ENCODE measurements around the gene PAX6.
"Not testable (repeated sequence)": the region's sequence is repeated elsewhere in the genome, so short reads cannot be mapped to it uniquely, and the experiment has no call there.

PAX6 gene

DNA sequence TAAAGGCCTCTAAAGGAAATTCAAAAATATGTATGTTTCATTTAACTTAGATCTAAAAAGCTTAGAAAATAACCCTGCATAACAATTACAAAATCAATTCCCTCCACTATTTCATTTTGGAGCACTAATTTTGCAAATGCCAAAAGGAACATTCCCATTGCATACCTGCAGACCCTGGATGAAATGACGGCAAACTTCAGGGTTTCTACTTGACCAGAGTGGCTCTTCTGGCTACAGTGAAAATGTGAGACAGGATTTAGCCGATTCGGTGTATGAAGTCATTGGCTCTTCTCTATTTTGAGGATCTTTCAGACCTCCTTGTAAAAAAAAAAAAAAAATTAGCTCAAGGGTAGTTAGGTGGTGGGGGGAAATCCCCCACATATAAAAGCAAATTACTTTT is 44.1 kb downstream of the PAX6 start:
- TF ChIP-seq, protein P1, sequence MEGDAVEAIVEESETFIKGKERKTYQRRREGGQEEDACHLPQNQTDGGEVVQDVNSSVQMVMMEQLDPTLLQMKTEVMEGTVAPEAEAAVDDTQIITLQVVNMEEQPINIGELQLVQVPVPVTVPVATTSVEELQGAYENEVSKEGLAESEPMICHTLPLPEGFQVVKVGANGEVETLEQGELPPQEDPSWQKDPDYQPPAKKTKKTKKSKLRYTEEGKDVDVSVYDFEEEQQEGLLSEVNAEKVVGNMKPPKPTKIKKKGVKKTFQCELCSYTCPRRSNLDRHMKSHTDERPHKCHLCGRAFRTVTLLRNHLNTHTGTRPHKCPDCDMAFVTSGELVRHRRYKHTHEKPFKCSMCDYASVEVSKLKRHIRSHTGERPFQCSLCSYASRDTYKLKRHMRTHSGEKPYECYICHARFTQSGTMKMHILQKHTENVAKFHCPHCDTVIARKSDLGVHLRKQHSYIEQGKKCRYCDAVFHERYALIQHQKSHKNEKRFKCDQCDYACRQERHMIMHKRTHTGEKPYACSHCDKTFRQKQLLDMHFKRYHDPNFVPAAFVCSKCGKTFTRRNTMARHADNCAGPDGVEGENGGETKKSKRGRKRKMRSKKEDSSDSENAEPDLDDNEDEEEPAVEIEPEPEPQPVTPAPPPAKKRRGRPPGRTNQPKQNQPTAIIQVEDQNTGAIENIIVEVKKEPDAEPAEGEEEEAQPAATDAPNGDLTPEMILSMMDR (IDR thresholded peaks at IDR 0.05; ENCODE audit: extremely low read depth, missing control alignments), result no peak
- DNase-seq (ENCODE audit: low spot score), result no peak

DNA sequence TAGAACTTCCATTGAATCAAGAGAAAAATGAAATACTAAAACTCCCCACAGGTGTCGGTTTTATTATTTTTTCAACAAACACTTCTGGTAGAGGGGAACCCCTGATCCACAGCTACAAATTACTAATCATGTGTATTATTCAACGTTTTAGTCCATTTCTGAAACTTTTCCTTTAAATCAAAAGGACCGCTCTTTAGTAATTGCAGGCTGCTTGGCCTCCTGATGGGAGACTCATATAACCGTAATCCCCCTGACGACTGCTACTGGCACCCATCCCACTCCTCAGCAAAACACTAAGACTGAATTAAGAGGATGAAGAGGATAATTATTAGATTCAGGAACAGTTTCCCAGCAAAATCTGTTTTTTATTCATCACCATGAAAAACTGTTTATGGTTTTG is 46.4 kb downstream of the PAX6 start:
- no peak for DNase-seq (ENCODE audit: low spot score)
- TF ChIP-seq, protein P1 (IDR thresholded peaks at IDR 0.05; ENCODE audit: extremely low read depth, missing control alignments), result no peak

DNA sequence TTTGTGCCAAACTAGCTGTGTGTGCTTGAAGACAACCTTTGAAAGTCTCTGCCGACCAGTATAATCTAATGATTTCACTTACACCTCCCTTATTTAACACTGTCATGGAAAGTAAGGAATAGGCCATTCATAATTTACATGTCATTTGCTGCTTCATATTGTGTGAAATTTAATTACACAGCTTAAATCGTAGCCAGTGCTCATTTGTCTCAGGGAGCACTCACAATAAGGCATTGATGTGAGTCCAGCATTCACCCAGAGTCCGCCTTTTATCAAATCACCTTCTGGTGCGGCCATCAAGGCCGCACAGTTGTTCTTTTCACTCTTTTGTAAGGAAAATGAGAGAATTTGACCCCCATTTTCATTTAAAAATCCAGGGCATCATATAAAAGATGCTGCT is 46.9 kb downstream of the PAX6 start:
- TF ChIP-seq, protein P1 (IDR thresholded peaks at IDR 0.05; ENCODE audit: extremely low read depth, missing control alignments), result no peak
- no peak for DNase-seq (ENCODE audit: low spot score)

DNA sequence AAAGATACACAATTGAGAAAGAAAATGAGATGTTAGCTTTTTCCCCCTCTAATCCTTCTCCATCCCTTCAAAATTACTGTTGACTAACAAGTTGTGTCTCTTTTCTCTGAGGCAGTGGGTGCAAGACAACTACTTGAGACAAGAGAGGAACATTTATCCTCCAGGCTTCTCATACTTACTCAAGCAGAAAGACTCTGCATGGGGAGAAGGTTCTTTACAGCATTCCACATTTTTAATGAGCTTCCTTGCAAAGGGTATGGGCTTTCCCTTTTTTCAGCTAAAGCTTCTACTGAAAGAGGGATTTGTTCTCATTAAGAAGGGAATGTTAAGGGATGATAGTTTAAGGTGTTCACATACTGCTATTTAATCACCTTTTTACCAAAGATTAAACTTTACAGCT is 47.8 kb downstream of the PAX6 start:
- no peak for DNase-seq (ENCODE audit: low spot score)

DNA sequence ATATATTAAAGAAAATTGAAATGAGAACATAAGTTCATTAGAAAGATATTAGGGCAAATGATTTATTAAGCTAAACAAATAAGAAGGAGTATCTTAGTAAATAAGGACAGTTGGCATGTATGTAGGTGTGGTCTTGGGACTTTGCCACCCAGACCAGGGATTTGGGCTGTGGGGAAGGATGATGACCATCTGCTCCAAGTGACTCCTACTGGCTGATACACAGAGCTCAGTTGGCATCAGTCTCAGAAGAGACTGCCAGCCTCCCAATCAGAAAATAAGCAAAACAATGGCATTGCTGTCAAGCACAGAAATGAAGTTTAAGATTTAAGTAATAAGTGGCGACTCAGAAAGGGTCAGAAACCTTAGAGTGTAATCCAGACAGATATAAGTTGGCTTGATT is 49.5 kb downstream of the PAX6 start:
- TF ChIP-seq, protein P1 (IDR thresholded peaks at IDR 0.05; ENCODE audit: extremely low read depth, missing control alignments), result no peak
- no peak for DNase-seq (ENCODE audit: low spot score)

More for the DNA sequence above, 47.8 kb downstream of the PAX6 start:
- TF ChIP-seq, protein P1 (IDR thresholded peaks at IDR 0.05; ENCODE audit: extremely low read depth, missing control alignments), result no peak

DNA sequence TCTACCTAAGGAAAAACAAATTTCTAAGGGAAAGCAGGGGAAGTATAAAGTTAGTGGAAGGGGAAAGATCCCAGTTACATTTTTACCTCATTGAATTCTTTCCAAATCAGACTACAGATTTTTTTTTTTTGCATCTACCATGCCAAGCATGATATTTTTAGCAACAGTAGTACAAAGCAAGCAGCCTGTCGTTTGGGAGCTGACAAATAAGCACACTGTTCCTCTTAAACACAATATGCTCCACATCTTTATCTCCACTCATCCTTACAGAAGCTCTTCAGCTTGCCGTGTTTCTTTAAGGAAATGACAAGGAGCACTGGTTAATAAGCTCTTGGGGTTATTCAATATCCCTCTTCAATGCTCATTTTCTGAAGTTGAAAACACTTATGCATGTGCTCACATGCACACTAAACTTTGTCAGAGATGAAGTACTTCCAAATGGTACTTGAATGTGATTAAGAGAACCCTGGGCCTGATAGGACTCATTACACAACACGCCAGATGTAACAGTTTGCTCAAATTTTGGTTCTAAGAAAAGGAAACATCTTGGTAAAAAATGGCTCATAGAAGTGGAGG is 53.8 kb downstream of the PAX6 start:
- DNase-seq (ENCODE audit: low spot score), result no peak

DNA sequence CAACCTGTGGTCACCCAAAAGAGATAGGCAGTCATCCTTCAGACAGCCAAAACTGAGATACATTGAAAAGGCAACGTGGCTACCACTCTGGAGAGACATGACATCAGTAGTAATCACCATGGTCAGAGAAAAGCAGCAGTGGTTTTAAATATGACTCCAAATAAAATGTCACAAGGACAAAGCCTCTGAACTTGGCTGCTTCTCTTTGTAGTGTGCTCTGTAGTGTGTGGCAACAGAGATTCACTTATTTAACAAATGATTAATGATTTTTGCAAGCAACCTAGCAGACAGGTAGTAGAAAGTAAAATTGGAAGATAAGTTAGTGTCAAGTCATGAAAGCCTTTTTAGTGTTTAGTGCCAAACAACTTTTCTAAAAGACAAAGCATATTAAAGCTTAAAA is 63.5 kb downstream of the PAX6 start:
- TF ChIP-seq, protein P1 (IDR thresholded peaks at IDR 0.05; ENCODE audit: extremely low read depth, missing control alignments), result no peak
- DNase-seq (ENCODE audit: low spot score), result no peak

More for the DNA sequence above, 53.8 kb downstream of the PAX6 start:
- TF ChIP-seq, protein P1 (IDR thresholded peaks at IDR 0.05; ENCODE audit: extremely low read depth, missing control alignments), result no peak

DNA sequence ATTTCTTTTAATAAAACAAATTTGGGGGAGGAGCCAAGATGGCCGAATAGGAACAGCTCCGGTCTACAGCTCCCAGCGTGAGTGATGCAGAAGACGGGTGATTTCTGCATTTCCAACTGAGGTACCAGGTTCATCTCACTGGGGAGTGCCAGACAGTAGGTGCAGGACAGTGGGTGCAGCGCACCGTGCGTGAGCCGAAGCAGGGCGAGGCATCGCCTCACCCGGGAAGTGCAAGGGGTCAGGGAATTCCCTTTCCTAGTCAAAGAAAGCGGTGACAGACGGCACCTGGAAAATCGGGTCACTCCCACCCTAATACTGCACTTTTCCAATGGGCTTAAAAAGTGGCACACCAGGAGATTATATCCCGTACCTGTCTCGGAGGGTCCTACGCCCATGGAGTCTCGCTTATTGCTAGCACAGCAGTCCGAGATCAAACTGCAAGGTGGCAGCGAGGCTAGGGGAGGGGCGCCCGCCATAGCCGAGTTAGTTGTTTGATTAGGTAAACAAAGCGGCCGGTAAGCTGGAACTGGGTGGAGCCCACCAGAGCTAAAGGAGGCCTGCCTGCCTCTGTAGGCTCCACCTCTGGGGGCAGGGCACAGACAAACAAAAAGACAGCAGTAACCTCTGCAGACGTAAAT is 70.3 kb downstream of the PAX6 start:
- DNase-seq (ENCODE audit: low spot score), result not testable (repeated sequence)

All from GM20000 (cell line).